Measurements from ENCODE around the gene ZNF697.
"Not testable (repeated sequence)": the region's sequence is repeated elsewhere in the genome, so short reads cannot be mapped to it uniquely, and the experiment has no call there.

Gene ZNF697

DNA sequence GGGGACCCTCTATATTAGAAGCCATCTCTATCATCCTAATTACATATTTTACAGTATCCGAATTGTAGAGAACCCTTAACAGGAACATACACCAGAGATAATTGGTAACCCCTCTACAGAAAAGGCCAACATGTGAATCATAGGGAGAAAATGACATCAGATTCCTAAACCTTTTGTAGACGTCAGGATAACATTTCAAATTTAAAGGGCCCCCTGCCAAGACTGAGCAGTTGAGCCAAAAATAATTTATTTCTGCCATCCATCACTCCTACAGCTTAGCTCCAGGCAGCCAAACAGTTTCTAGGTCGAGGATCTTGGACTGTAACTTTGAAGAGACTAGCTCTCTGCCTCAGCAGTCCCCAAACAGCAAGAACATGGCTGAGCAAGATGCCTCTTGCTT is 21.2 kb downstream of the ZNF697 start:
- DNase-seq, result peak; percentile 75

DNA sequence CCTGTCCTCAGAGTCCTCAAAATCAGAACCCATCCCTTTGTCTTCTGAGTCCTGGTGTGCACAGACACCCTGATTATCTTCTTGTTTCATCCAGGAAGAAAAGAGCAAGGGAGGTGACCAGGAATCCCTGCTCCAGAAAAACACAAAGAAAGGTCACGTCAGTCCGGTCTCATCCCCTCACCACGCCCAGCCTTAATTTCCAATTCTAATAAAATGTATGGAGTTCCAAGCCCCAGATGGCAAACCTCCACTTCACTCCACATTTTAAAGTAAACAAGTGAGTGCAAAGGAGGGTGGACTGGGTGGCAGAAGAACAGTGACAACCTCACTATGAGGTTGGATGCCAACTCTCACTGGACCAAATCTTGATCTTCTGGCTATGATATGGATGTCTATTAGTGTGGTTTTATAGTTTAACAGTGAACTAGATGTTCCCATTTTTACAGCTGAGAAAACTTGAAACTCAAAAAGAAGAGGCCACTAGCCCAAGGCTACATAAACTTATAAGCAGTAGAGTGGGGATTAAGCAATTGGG is 22.0 kb downstream of the ZNF697 start:
- DNase-seq, result no peak

DNA sequence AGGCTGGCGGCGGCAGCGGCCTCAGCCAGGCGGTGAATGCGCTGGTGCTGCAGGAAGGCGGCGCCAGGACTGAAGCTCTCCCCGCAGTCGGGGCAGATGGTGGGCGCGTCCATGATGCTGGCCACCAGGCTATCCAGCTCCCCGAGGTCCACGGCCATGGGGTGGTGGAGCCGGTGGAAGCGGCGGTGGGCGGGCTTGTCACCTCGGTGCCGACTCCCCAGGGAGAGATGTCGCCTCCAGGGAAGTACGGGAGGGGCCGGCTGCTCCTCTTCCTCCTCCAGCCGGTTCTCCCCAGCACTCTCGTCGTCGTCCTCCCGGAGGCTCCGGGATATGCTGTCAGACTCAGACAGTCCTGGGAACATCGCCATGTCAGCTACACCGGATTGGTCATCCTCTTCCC is 24.4 kb downstream of the ZNF697 start:
- no peak for DNase-seq

DNA sequence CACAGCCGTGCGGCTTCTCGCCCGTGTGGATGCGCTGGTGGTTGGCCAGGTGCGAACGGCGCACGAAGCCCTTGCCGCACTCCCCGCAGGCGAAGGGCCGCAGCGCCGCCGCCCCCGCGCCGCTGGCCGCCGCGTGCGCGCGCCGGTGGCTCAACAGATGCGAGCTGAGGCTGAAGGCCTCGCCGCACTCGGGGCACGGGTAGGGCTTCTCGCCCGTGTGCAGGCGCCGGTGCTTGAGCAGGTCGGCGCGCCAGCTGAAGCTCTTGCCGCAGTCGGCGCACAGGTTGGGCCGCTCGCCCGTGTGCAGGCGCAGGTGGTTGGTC is 24.9 kb downstream of the ZNF697 start:
- DNase-seq, result no peak

GRCh38 chr1:119622311-119623192 is 25.5 kb downstream of the ZNF697 start:
- no peak for DNase-seq

GRCh38 chr1:119621705-119622104 is 26.4 kb downstream of the ZNF697 start:
- DNase-seq, result no peak

GRCh38 chr1:119617751-119618691 is 30.0 kb downstream of the ZNF697 start:
- no peak for DNase-seq

GRCh38 chr1:119616748-119617147 is 31.3 kb downstream of the ZNF697 start:
- not testable (repeated sequence) for DNase-seq

DNA sequence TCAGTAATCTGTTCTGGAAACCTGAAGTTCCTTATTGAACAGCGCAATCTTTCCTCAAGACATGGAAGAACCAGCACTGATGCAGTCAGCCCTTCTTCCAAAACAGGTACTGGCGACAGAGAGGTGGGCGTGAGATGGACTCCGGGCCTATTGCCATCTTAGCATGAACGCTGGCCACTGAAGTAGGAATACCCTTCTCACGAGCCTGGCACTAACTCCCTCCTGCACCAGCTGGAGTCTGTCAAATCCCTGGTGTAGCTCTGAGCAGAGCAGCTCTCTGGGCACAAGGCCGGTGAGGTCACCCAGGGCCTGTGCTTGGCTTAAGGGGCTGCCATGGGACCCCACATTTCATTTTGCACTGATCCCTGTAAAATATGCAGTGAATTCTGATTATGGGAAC is 33.0 kb downstream of the ZNF697 start:
- not testable (repeated sequence) for DNase-seq

- DNase-seq, result peak; percentile 43
These were observed 34.0 kb downstream of the ZNF697 start for GRCh38 chr1:119613769-119614720.

DNA sequence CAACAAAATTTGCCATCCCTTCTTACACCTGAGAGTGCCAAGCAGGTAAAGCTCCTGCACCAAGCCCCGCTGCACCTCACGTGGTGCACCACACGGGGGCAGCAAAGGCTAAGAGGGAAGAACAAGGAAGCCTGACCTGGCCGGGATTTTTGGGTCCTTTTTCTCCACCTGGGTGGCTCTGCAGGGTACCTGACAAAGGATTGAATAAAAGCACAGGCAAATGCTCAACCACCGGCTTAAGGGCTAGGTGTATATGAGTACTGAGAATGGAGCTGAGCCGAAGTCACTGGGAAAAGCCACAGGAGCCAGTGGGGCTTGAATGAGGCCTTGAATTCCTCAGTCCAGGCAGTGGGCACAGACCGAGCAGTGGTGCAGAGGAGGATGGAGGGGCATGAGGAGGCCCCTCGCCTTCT is 36.4 kb downstream of the ZNF697 start:
- no peak for DNase-seq

DNA sequence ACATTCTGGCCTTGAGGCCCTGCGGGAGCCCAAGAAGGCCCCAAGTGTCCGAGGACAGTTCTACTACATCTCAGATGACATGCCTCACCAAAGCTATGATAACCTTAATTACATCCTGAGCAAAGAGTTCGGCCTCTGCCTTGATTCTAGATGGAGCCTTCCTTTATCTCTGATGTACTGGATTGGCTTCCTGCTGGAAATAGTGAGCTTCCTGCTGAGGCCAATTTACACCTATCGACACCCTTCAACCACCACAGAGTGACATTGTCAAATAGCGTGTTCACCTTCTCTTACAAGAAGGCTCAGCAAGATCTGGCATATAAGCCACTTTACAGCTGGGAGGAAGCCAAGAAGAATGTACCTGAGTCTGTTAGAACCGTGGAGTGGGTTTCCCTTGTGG is 39.2 kb downstream of the ZNF697 start:
- not testable (repeated sequence) for DNase-seq

DNA sequence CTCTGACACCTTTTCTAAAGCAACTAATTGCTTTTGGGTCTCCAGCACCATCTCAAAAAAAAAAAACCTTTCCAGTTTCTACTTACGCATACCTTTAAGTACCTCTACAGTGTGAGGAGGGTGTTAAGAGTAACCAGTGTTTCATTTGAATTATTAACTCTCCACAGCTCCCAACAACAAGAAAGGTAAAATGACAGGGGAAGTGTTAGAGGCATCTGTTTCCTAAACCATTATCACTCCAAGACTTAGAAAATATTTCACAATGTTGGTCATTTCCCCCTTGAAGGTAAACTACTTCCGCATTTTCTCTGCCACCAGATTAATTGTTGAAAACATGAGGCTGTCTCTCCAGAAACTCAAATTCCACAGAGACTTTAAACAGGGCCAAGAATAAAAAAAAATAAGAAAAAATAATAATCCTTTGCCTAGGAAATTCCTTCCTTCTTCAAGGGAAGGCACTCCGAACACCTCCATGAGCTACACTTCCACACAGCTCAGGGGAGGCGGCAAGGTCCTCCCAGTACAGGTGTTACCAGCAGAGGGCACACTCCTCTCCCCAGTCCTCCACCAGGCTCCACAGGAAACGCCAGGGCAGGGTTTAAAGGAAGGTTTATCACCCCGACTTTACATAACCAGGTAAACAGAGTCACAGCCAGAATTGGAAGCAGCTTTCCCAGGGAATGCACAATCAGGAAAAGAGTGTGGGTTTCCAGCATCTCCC is 40.8 kb downstream of the ZNF697 start:
- DNase-seq, result not testable (repeated sequence)

- no peak for DNase-seq
These were observed 41.7 kb downstream of the ZNF697 start for GRCh38 chr1:119606394-119606793.

DNA sequence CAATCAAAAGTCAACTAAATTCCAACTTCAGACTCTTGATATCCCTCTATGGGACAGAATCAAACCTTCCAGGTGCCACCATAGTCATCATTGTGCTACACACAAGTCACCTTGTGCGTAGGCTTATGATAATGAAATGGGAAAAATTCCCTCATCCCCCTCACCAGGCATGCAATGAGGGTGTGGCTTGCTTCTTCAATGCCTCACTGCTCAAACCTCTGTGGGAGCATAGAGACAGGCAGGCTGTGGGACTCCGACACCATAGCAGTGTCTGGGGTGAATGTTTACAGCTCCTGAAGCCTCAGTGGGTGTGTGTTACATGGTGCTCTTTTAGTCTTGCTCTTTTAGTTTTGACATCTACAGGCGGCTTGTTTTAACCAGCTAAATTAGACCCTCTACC is 42.4 kb downstream of the ZNF697 start:
- no peak for DNase-seq

- not testable (repeated sequence) for DNase-seq
These were observed 43.0 kb downstream of the ZNF697 start for GRCh38 chr1:119605080-119605479.

DNA sequence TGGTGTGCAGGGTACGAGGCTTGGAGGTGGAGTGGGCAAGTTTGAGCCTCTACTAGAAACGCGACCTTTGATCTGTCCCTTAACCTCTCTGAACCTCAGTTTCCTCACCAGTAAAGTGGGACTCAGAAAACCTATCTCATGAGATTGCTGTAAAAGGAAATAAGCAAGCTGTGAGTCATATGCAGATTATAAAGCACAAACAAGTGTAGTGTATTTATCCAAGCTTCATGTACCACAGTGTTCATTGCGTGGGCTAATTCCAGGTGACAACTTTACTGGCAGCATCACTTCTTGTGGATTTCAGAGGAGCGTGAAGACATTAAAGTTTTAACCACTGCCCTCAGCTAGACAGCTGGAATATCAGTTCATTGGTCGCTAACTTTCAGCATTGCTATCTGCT is 44.4 kb downstream of the ZNF697 start:
- DNase-seq, result no peak

- DNase-seq, result not testable (repeated sequence)
These were observed 44.8 kb downstream of the ZNF697 start for GRCh38 chr1:119603241-119603640.

GRCh38 chr1:119602789-119603188 is 45.3 kb downstream of the ZNF697 start:
- DNase-seq, result not testable (repeated sequence)

DNA sequence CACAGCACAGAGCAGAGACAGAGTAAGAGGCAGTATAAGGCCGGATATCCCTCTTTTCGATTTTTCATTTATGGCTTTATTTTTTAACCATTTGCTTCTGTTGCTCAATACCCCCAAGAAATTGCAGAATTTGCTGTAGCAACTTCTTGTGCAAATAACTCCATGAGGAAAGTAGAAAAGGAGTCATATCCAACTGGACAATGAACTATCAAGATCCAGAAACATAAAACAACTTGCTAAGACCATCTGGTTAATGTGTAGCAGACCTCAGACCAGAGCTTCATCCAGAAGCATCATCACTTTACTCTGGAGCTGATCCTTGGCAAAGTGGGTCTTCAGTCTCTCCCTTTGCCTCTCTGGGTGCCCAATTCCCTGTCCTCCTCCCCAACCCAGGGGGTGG is 45.9 kb downstream of the ZNF697 start:
- no peak for DNase-seq

- DNase-seq, result no peak
These were observed 47.1 kb downstream of the ZNF697 start for GRCh38 chr1:119600976-119601375.

DNA sequence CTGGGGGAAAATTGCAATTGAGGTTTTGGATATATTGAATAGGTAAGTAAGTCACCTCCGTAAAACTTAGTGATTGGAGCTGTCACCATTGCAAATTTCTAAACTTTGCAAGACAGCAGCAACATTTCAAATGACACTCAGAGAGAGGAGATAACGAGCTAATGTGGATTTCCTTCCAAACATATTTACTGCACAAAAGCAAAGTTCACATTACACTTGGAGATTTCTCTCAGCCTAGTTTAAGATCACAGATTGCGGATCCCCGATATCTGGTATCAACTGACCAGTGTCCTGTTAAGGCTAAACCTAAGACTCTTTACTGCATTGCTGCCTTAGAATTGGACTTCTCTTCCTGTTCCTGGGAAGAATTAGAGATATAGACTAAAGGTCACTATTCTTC is 47.5 kb downstream of the ZNF697 start:
- DNase-seq, result no peak

Measured in NCI-H446 treated with DMSO at 0.1 percent for 48 hours (cell line).